ENCODE data around the gene ARMC5.
A peak's percentile ranks its signal among the peaks of the same experiment; 100 is the strongest.
"Not testable (repeated sequence)": the region's sequence is repeated elsewhere in the genome, so short reads cannot be mapped to it uniquely, and the experiment has no call there.

ARMC5 gene

GRCh38 chr16:31458844-31459686 lies at the start of gene ARMC5:
TSS of gene ARMC5 (plus strand) at chr16:31459501. CDS start at chr16:31459525, 24 bp downstream.
- peak; percentile 93 for DNase-seq (ENCODE audit: low spot score)

DNA sequence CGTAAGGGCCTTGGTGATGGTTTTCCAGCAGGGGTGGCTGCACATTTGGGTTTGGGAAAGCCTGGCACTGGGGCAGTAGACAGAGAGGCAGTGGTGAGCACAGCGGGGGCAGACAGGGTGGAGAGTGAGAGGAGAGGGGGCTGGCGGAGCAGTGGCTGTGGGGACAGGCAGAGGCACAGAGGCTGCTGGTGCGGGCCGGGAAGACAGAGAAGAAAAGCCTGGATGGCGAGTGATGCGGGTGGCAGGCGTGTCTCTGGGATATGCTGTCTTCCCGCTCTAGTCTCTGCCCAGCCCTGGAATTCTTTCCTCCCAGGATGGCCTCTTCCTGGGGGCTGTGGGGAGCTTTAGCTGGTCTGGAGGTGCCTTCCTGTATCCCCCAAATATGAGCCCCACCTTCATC lies 49.2 kb upstream of the ARMC5 start:
- no peak for DNase-seq (ENCODE audit: low spot score)

- no peak for DNase-seq (ENCODE audit: low spot score)
Measured at GRCh38 chr16:31411024-31411844, 48.1 kb upstream of the ARMC5 start.

DNA sequence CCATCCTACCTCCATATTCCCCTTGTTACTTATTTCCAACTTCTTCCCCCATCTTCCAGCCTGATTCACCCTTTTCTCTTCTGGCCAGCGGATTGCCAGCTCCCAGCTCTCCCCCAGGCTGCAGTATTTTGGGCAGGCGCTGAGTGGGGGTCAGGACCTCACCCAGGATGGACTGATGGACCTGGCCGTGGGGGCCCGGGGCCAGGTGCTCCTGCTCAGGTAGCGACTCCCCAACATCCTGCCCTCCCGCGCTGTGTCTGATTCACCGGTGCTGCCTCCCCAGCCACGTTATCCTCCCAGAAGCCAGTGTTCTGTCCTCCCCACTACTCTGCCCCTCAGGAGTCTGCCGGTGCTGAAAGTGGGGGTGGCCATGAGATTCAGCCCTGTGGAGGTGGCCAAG lies 46.6 kb upstream of the ARMC5 start:
- DNase-seq (ENCODE audit: low spot score) = no peak

GRCh38 chr16:31413381-31413780 lies 45.9 kb upstream of the ARMC5 start:
- DNase-seq (ENCODE audit: low spot score) = no peak

- no peak for DNase-seq (ENCODE audit: low spot score)
Measured at GRCh38 chr16:31413943-31414342, 45.4 kb upstream of the ARMC5 start.

DNA sequence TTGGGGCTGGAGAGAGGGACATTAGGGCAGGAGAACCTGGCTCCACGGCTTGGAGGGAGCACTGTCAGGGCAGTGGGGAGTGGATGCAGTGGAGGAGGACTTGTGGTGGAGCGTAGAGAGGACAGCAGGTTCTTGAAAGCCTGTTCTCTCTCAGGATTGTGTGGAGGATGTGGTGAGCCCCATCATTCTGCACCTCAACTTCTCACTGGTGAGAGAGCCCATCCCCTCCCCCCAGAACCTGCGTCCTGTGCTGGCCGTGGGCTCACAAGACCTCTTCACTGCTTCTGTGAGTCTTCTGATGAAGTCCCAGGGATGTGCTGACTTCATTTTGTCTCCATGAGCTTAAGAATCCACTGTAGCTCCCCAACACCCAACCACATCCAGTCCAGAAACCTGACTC lies 44.6 kb upstream of the ARMC5 start:
- no peak for DNase-seq (ENCODE audit: low spot score)

DNA sequence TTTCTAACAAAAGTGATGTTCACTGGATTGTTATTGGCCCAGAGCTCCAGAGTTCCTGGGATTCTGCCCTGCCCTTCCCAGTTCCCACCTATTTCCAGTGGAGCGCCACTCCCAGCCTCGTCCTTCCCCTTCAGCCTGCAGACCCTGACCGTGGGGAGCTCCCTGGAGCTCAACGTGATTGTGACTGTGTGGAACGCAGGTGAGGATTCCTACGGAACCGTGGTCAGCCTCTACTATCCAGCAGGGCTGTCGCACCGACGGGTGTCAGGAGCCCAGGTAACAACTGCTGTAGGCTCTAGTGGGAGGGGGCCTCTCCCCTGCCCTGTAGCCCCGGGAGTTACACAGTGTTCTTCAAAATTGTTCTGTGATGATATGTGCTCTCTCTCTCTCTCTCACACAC lies 42.9 kb upstream of the ARMC5 start:
- DNase-seq (ENCODE audit: low spot score) = no peak

GRCh38 chr16:31417036-31417435 lies 42.3 kb upstream of the ARMC5 start:
- DNase-seq (ENCODE audit: low spot score) = not testable (repeated sequence)

- DNase-seq (ENCODE audit: low spot score) = no peak
Measured at GRCh38 chr16:31417916-31418315, 41.4 kb upstream of the ARMC5 start.

DNA sequence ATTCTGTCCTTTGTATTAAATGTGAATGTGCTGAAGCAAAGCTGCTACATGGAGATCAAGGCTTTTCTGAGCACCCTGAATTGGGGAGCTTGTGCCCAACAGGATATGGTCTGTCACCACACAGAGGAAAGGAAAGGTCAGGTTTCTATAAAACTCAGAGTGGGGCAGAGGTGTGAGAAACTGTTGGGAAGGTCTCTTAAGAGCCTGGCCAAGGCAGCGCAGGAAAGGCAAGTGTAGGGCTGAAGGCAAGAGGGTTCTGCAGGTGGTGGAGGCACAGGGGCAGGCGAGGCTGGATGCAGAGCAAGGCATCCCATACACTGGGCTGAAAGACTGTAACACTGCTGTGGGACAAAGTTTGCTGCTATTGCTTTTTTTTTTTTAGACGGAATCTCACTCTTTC lies 39.3 kb upstream of the ARMC5 start:
- no peak for DNase-seq (ENCODE audit: low spot score)

GRCh38 chr16:31421587-31421986 lies 37.7 kb upstream of the ARMC5 start:
- no peak for DNase-seq (ENCODE audit: low spot score)

DNA sequence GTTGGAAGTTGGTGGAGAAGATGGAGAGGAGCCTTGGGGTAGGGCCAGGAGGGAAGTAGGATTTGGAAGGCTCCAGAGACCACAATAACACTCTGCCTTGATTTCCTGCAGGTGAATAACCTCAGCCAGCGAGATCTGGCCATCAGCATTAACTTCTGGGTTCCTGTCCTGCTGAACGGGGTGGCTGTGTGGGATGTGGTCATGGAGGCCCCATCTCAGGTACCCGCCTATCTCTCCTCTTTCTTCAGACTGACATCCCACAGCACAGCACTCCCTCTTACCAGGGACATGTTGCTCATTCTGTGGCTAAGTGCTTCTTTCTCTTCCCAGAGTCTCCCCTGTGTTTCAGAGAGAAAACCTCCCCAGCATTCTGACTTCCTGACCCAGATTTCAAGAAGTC lies 36.1 kb upstream of the ARMC5 start:
- DNase-seq (ENCODE audit: low spot score) = no peak

DNA sequence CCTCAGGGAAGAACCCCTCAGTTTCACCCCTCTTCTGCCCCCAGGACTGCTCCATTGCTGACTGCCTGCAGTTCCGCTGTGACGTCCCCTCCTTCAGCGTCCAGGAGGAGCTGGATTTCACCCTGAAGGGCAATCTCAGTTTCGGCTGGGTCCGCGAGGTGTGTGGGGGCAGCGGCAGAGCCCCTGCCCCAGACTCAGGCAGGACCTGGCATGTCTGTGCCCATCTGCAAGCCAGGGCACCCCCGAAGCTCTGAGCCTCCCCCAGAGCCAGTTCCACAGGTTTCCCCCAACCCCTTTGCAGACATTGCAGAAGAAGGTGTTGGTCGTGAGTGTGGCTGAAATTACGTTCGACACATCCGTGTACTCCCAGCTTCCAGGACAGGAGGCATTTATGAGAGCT lies 35.5 kb upstream of the ARMC5 start:
- no peak for DNase-seq (ENCODE audit: low spot score)

GRCh38 chr16:31427441-31428278 lies 31.6 kb upstream of the ARMC5 start:
- peak; percentile 76 for DNase-seq (ENCODE audit: low spot score)

- DNase-seq (ENCODE audit: low spot score) = no peak
Measured at GRCh38 chr16:31428279-31428597, 31.1 kb upstream of the ARMC5 start, which contains the start of gene COX6A2. TSS of gene COX6A2 (minus strand) at chr16:31428360. CDS start at chr16:31428325, 35 bp downstream.

GRCh38 chr16:31428638-31429247 lies 30.6 kb upstream of the ARMC5 start:
- no peak for DNase-seq (ENCODE audit: low spot score)

DNA sequence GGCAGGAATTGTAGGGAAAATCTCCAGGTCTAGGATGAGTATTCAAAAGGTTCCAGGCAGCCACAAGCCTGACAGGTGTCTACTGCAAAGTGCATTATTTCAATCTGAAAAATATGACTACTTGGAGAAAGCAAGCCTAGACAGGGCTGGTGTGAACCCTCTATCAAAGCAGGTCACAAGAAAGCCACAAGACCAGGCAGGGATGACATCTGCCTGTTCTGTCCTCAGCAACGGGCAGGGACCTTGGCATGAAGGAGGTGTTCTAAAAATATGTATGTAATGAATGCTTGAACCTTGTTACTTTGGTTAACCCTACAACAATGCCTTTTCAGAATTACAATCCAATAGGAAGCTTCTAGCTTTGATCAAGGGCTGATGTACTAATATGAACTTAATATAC lies 30.0 kb upstream of the ARMC5 start:
- DNase-seq (ENCODE audit: low spot score) = no peak

DNA sequence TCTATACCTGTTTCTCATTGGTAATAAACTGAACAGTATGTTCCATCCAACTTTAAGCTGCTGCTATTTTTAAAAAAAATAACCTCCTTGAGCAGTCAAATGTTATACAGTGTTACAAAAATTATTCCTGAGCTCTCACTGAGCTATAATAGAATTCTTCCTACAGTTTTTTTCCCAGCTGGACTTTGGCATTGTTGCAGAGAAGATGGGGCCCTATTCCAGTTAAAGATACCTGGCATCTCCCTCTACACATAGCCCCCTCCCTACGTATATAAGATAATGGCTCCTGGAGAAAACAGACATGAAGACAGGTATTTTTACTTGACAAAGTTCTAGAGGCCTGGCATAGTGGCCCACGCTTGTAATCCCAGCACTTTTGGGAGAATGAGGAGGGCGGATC lies 29.5 kb upstream of the ARMC5 start:
- no peak for DNase-seq (ENCODE audit: low spot score)

GRCh38 chr16:31430380-31431052 lies 28.8 kb upstream of the ARMC5 start:
- DNase-seq (ENCODE audit: low spot score) = no peak
